HepG2 (cell line): Measurements from ENCODE around the gene MAGI1.

Experiments
- BHLHE40 ChIP-seq: IDR thresholded peaks from 2 replicates; pipeline ENCODE4 v1.6.1; 2011; ENCODE audit warnings: low read length, improper control_type of control experiment
- FOXK2 ChIP-seq: fragments of 450-650 bp; IDR thresholded peaks from 2 replicates; pipeline ENCODE4 v1.6.1; 2016
- GABPA ChIP-seq, 2 experiments: IDR thresholded peaks; 2 replicates each; pipeline ENCODE4 v1.6.1; 2011 to 2016; ENCODE audit warnings: low read depth in 2 of 2, low read length in 1 of 2, missing biosample characterization in 1 of 2, missing genetic modification characterization in 1 of 2
- RNF2 ChIP-seq: fragments of 450-650 bp; conservative IDR thresholded peaks from 2 replicates; pipeline ENCODE4 v1.6.1; 2016; ENCODE audit warnings: low read depth
- SIN3A ChIP-seq: IDR thresholded peaks from 2 replicates; pipeline ENCODE4 v1.6.1; 2011; ENCODE audit warnings: low read depth, mild to moderate bottlenecking, control low read depth, low read length, borderline replicate concordance
- SMAD3 ChIP-seq: sonication (generic); formaldehyde crosslinking; IDR thresholded peaks from 2 replicates; pipeline ENCODE4 v1.4.0; 2020; ENCODE audit warnings: missing genetic modification reagents
- SUZ12 ChIP-seq: fragments of 150-350 bp; IDR thresholded peaks from 2 replicates; pipeline ENCODE4 v1.6.1; 2014; ENCODE audit warnings: low read depth, low read length
- TOE1 ChIP-seq: sonication (generic); formaldehyde crosslinking; IDR thresholded peaks from 2 replicates; pipeline ENCODE4 v1.4.0; 2020; ENCODE audit warnings: mild to moderate bottlenecking, missing genetic modification reagents
- YY1 ChIP-seq: IDR thresholded peaks from 2 replicates; pipeline ENCODE4 v1.6.1; 2011; ENCODE audit warnings: low read length, low read depth, moderate library complexity, mild to moderate bottlenecking; ENCODE audit not compliant: insufficient read depth, insufficient replicate concordance
- ZC3H13 ChIP-seq: sonication (generic); formaldehyde crosslinking; IDR thresholded peaks from 2 replicates; pipeline ENCODE4 v1.8.1; 2023; ENCODE audit warnings: mild to moderate bottlenecking, missing genetic modification reagents, moderate library complexity
- TF ChIP-seq, protein P1 (sequence below): sonication (generic); formaldehyde crosslinking; IDR thresholded peaks from 2 replicates; pipeline ENCODE4 v1.5.0; 2020; ENCODE audit warnings: mild to moderate bottlenecking, missing genetic modification reagents, moderate library complexity
- TF ChIP-seq, protein P2 (sequence below): sonication (generic); formaldehyde crosslinking; IDR thresholded peaks from 2 replicates; pipeline ENCODE4 v1.8.0; 2022; ENCODE audit warnings: mild to moderate bottlenecking, missing genetic modification reagents, moderate library complexity

DNA sequence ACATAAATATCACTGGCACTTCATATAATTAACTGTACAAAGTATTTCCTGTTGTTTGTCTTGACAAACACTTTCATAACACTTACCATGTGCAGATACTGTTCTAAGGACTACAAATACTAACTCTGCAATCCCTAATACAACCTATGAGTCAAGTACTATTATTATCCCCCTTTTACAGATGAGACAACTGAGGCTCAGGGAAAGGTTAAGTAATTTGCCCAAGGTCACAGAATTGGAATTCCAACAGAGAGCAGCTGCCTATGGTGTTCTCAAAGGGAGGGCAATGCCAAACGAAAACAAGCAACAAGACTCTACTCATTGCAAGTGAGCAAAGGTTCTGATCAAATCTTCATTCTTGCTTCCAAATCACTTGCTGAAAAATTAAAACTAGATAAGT is 85.9 kb downstream of the MAGI1 start:
- TF ChIP-seq, protein P1, sequence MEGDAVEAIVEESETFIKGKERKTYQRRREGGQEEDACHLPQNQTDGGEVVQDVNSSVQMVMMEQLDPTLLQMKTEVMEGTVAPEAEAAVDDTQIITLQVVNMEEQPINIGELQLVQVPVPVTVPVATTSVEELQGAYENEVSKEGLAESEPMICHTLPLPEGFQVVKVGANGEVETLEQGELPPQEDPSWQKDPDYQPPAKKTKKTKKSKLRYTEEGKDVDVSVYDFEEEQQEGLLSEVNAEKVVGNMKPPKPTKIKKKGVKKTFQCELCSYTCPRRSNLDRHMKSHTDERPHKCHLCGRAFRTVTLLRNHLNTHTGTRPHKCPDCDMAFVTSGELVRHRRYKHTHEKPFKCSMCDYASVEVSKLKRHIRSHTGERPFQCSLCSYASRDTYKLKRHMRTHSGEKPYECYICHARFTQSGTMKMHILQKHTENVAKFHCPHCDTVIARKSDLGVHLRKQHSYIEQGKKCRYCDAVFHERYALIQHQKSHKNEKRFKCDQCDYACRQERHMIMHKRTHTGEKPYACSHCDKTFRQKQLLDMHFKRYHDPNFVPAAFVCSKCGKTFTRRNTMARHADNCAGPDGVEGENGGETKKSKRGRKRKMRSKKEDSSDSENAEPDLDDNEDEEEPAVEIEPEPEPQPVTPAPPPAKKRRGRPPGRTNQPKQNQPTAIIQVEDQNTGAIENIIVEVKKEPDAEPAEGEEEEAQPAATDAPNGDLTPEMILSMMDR = no peak
- no peak for TF ChIP-seq FOXK2
- TF ChIP-seq, protein P2, sequence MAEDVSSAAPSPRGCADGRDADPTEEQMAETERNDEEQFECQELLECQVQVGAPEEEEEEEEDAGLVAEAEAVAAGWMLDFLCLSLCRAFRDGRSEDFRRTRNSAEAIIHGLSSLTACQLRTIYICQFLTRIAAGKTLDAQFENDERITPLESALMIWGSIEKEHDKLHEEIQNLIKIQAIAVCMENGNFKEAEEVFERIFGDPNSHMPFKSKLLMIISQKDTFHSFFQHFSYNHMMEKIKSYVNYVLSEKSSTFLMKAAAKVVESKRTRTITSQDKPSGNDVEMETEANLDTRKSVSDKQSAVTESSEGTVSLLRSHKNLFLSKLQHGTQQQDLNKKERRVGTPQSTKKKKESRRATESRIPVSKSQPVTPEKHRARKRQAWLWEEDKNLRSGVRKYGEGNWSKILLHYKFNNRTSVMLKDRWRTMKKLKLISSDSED (CRISPR knock-in tag) = no peak
- no peak for TF ChIP-seq SUZ12
- no peak for TF ChIP-seq ZC3H13 (CRISPR knock-in tag)
- TF ChIP-seq BHLHE40 = no peak
- TF ChIP-seq GABPA (IDR thresholded peaks at IDR 0.05; ENCODE audit: low read depth, low read length) = no peak
- no peak for TF ChIP-seq GABPA (CRISPR knock-in tag; IDR thresholded peaks at IDR 0.05; ENCODE audit: low read depth)
- TF ChIP-seq YY1 = no peak
- no peak for TF ChIP-seq TOE1
- no peak for TF ChIP-seq RNF2
- TF ChIP-seq SIN3A = no peak
- TF ChIP-seq SMAD3 = no peak
